ENCODE results near the gene RNASEH2B.

Gene RNASEH2B

GRCh38 chr13:50928102-50928501 lies 18.5 kb downstream of the RNASEH2B start:
- no peak overlapping the region for H3K4me3 ChIP-seq (ENCODE audit: low read depth, low read length)
- no peak for TF ChIP-seq CTCF (IDR thresholded peaks at IDR 0.05; ENCODE audit: insufficient read depth, low read depth, low read length, missing control alignments)
- no peak for DNase-seq (ENCODE audit: low read depth)

GRCh38 chr13:50928659-50929462 lies 19.3 kb downstream of the RNASEH2B start:
- DNase-seq (ENCODE audit: low read depth) = no peak
- no peak for TF ChIP-seq CTCF (IDR thresholded peaks at IDR 0.05; ENCODE audit: insufficient read depth, low read depth, low read length, missing control alignments)
- no peak overlapping the region for H3K4me3 ChIP-seq (ENCODE audit: low read depth, low read length)

- DNase-seq (ENCODE audit: low read depth) = no peak
- H3K4me3 ChIP-seq (ENCODE audit: low read depth, low read length) = no peak overlapping the region
- TF ChIP-seq CTCF (IDR thresholded peaks at IDR 0.05; ENCODE audit: insufficient read depth, low read depth, low read length, missing control alignments) = no peak
Measured at GRCh38 chr13:50932091-50932490, 22.5 kb downstream of the RNASEH2B start.

- no peak for TF ChIP-seq CTCF (IDR thresholded peaks at IDR 0.05; ENCODE audit: insufficient read depth, low read depth, low read length, missing control alignments)
- H3K4me3 ChIP-seq (ENCODE audit: low read depth, low read length) = no peak overlapping the region
- DNase-seq (ENCODE audit: low read depth) = no peak
Measured at GRCh38 chr13:50934735-50935435, 25.3 kb downstream of the RNASEH2B start.

- no peak overlapping the region for H3K4me3 ChIP-seq (ENCODE audit: low read depth, low read length)
- DNase-seq (ENCODE audit: low read depth) = no peak
- TF ChIP-seq CTCF (IDR thresholded peaks at IDR 0.05; ENCODE audit: insufficient read depth, low read depth, low read length, missing control alignments) = no peak
Measured at GRCh38 chr13:50936679-50937078, 27.1 kb downstream of the RNASEH2B start.

- no peak for TF ChIP-seq CTCF (IDR thresholded peaks at IDR 0.05; ENCODE audit: insufficient read depth, low read depth, low read length, missing control alignments)
- no peak overlapping the region for H3K4me3 ChIP-seq (ENCODE audit: low read depth, low read length)
- no peak for DNase-seq (ENCODE audit: low read depth)
Measured at GRCh38 chr13:50940509-50940908, 30.9 kb downstream of the RNASEH2B start.

All from GM12865 (cell line).